OCI-LY3 (cell line): ENCODE data around the gene LPCAT3.

Source experiments
- H2AFZ ChIP-seq: fragments of 200-600, 300-600 bp; shearing (Covaris generic); 2 replicates; pipeline ENCODE4 v1.6.0; 2014; ENCODE audit warnings: antibody characterized with exemption, low read depth, low read length
- H3K27ac ChIP-seq: fragments of 200-600, 300-600 bp; sonication (generic); 2 replicates; pipeline ENCODE4 v1.5.1; 2014; ENCODE audit warnings: mild to moderate bottlenecking, low read length, moderate library complexity, mixed read lengths
- H3K27me3 ChIP-seq: fragments of 200-600, 300-600 bp; sonication (generic); 2 replicates; pipeline ENCODE4 v1.6.1; 2014; ENCODE audit warnings: low read depth, low read length, mixed read lengths
- H3K36me3 ChIP-seq: fragments of 200-600, 300-600 bp; sonication (generic); replicated peaks from 2 replicates; pipeline ENCODE3; 2014; ENCODE audit warnings: low read depth, low read length, mixed read lengths
- H3K4me1 ChIP-seq: fragments of 300-600, 200-600 bp; sonication (generic); 2 replicates; pipeline ENCODE4 v1.6.1; 2014; ENCODE audit warnings: low read length, mixed read lengths
- H3K4me2 ChIP-seq: fragments of 200-600, 300-600 bp; sonication (generic); 2 replicates; pipeline ENCODE4 v1.6.1; 2014; ENCODE audit warnings: low read length, mixed read lengths
- H3K4me3 ChIP-seq: fragments of 300-600, 200-600 bp; sonication (generic); 2 replicates; pipeline ENCODE4 v1.5.1; 2014; ENCODE audit warnings: antibody characterized with exemption, mild to moderate bottlenecking, low read length, moderate library complexity
- H3K79me2 ChIP-seq: fragments of 300-600, 200-600 bp; shearing (Covaris generic); 2 replicates; pipeline ENCODE4 v1.6.1; 2014; ENCODE audit warnings: mild to moderate bottlenecking, low read length, mixed read lengths
- H3K9ac ChIP-seq: fragments of 300-600, 200-600 bp; shearing (Covaris generic); 2 replicates; pipeline ENCODE4 v1.6.0; 2014; ENCODE audit warnings: mild to moderate bottlenecking, low read length, moderate library complexity
- H3K9me3 ChIP-seq: fragments of 200-600, 300-600 bp; shearing (Covaris generic); 2 replicates; pipeline ENCODE4 v1.6.1; 2014; ENCODE audit warnings: low read length, mixed read lengths; ENCODE audit not compliant: insufficient read depth
- H4K20me1 ChIP-seq: fragments of 200-600, 300-600 bp; sonication (generic); 2 replicates; pipeline ENCODE4 v1.6.1; 2016; ENCODE audit warnings: low read length, mixed read lengths; ENCODE audit not compliant: insufficient read depth
- EZH2phosphoT487 ChIP-seq: fragments of 200-600 bp; shearing (Covaris generic); IDR thresholded peaks from 2 replicates; pipeline ENCODE4 v1.6.1; 2018; ENCODE audit warnings: antibody characterized with exemption, mixed run types, low read depth
- TF ChIP-seq, protein P1 (sequence below): fragments of 200-600, 300-600 bp; sonication (generic); IDR thresholded peaks from 2 replicates; pipeline ENCODE4 v1.5.1; 2014; ENCODE audit warnings: antibody characterized with exemption, low read length, low read depth

Gene LPCAT3

DNA sequence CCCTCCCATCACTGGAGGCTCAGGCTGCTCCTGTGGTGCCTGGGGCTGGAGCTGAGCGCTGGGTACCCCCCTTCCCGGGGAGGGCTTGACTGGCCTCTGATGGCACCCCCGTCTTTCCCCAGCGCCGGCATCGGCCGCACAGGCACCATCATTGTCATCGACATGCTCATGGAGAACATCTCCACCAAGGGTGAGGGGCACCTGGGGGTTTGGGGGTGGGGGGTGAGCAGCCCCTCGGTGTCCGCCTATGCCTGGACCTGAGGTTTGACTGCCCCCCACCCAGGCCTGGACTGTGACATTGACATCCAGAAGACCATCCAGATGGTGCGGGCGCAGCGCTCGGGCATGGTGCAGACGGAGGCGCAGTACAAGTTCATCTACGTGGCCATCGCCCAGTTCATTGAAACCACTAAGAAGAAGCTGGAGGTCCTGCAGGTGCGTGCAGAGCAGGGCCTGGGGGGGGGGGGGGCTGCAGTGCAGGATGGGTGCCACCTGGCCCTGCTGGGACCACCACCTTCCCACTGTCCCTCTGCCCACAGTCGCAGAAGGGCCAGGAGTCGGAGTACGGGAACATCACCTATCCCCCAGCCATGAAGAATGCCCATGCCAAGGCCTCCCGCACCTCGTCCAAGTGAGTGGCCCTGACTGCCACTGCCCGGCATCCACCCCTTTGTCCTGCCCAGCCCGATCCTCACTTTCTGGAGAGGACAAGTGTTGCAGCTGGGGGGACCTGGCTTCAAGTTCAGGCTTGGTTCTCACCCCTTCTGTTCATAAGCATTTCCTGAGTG, 58.3 kb downstream of the LPCAT3 start:
- peak overlapping the region; percentile 87 for H3K4me2 ChIP-seq
- H4K20me1 ChIP-seq, result no peaks in the 10 kb centered on the region
- H3K4me3 ChIP-seq, result peak overlapping the region; percentile 67
- TF ChIP-seq, protein P1, sequence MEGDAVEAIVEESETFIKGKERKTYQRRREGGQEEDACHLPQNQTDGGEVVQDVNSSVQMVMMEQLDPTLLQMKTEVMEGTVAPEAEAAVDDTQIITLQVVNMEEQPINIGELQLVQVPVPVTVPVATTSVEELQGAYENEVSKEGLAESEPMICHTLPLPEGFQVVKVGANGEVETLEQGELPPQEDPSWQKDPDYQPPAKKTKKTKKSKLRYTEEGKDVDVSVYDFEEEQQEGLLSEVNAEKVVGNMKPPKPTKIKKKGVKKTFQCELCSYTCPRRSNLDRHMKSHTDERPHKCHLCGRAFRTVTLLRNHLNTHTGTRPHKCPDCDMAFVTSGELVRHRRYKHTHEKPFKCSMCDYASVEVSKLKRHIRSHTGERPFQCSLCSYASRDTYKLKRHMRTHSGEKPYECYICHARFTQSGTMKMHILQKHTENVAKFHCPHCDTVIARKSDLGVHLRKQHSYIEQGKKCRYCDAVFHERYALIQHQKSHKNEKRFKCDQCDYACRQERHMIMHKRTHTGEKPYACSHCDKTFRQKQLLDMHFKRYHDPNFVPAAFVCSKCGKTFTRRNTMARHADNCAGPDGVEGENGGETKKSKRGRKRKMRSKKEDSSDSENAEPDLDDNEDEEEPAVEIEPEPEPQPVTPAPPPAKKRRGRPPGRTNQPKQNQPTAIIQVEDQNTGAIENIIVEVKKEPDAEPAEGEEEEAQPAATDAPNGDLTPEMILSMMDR, result no peak
- TF ChIP-seq EZH2phosphoT487, result no peak
- H3K9me3 ChIP-seq, result no peaks in the 10 kb centered on the region
- H3K4me1 ChIP-seq, result peaks cover 51% of the 10 kb centered on the region
- H3K36me3 ChIP-seq, result peaks cover 37% of the 10 kb centered on the region
- no peaks in the 10 kb centered on the region for H3K27me3 ChIP-seq
- peak overlapping the region; percentile 66 for H3K27ac ChIP-seq
- H2AFZ ChIP-seq, result no peak overlapping the region
- no peaks in the 10 kb centered on the region for H3K79me2 ChIP-seq
- H3K9ac ChIP-seq, result peak overlapping the region; percentile 50; the same call in 1 of the 2 replicates

DNA sequence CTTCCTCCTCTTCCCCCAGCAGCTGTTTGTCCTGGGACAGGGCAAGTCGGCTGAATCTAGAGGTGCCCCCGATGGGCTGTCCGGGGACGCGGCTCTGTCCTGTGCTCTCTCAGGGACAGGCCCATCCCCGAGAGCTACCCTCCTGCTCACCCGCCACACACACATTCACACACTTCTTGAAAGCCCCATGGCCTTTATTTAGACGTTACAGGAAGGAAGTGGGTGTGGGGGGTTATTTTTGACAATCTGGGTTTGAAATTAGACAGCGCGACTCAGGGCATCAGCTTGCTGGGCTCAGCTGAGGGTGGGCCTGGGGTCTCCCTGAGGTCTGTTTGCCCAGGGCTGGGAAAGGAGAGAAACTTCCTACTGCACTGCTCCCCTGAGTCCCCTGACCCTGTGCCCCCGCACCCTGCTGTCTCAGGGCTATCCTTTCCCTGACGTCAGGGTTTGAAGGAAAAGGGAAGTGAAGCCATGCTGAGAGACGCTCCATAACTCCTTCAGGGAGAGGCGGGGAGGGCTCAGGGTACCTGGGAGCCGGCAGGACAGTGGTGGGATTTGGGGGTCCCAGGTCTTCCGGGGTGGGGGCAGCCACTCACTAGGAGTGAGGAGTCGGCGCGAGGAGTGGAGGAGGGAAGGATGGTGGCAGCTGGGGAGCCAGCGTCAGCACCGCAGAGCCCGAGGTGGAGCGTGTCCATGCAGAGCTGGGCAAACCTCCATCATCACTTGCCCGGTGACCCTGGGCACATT, 59.0 kb downstream of the LPCAT3 start:
- Histone ChIP-seq H3K9ac (peak overlapping the region; percentile 50), H3K27ac (peak overlapping the region; percentile 66), H4K20me1 (peaks cover 2% of the 10 kb centered on the region; the same call in 1 of the 2 replicates), H3K27me3 (no peaks in the 10 kb centered on the region), H3K4me2 (peak overlapping the region; percentile 87), H3K4me3 (peak overlapping the region; percentile 67), H3K9me3 (no peaks in the 10 kb centered on the region), H3K4me1 (peaks cover 49% of the 10 kb centered on the region), H3K79me2 (no peaks in the 10 kb centered on the region), H2AFZ (no peak overlapping the region), H3K36me3 (peaks cover 32% of the 10 kb centered on the region)
- TF ChIP-seq, protein P1, result no peak
- TF ChIP-seq EZH2phosphoT487, result no peak

DNA sequence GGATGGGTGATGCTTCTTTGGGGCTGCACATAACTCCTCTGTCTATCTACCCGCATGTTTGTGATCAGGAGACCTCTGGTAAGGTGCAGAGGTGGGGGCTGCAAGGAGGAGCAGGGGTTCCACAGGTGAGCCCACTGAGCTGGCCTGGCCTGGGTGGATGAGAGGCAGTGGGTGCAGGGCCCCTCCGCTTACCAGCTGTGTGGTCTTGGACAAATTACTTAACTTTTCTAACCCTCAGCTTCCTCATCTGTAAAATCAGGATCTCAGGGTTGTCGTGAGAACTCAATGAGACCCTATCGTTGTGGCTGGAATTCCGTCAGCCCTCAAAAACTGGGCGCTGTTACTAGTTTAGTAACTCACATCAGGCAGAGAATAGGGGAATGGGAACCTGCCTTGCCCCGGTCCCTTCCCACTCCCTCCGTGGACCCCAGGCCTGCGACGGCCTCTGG, 59.6 kb downstream of the LPCAT3 start:
- Histone ChIP-seq H2AFZ (no peak overlapping the region), H3K36me3 (peaks cover 29% of the 10 kb centered on the region), H3K4me1 (peaks cover 55% of the 10 kb centered on the region), H3K4me3 (peak overlapping the region; percentile 67), H3K27ac (peak overlapping the region; percentile 66), H3K9me3 (no peaks in the 10 kb centered on the region), H3K9ac (peak overlapping the region; percentile 50), H3K4me2 (peak overlapping the region; percentile 87), H3K27me3 (no peaks in the 10 kb centered on the region), H4K20me1 (peaks cover 4% of the 10 kb centered on the region; the same call in 1 of the 2 replicates), H3K79me2 (no peaks in the 10 kb centered on the region)
- TF ChIP-seq, protein P1, result no peak
- TF ChIP-seq EZH2phosphoT487, result no peak
